Measurements from ENCODE around the gene RIMKLA.

Gene RIMKLA

DNA sequence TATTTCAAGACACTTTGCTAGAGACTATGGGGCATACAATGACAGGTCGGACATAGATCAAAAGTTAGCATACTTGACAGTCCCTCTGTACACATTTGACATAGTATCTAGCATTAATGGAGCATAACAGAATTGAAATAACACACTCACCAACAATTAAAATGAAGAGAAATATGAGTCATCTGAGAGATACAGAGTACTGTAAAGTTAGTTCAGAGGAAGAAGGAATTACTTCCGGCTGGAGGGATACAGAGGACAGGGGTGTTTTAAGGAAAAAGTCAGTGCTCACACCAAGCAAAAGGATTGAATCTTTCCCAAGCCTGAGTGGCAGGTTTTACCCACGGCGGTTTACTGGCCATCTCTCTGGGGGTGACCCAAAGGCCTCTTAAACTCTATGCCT lies 72.8 kb downstream of the RIMKLA start:
- no peak for TF ChIP-seq TCF12 (IDR thresholded peaks at IDR 0.05; ENCODE audit: low read depth)
- TF ChIP-seq, protein P1, sequence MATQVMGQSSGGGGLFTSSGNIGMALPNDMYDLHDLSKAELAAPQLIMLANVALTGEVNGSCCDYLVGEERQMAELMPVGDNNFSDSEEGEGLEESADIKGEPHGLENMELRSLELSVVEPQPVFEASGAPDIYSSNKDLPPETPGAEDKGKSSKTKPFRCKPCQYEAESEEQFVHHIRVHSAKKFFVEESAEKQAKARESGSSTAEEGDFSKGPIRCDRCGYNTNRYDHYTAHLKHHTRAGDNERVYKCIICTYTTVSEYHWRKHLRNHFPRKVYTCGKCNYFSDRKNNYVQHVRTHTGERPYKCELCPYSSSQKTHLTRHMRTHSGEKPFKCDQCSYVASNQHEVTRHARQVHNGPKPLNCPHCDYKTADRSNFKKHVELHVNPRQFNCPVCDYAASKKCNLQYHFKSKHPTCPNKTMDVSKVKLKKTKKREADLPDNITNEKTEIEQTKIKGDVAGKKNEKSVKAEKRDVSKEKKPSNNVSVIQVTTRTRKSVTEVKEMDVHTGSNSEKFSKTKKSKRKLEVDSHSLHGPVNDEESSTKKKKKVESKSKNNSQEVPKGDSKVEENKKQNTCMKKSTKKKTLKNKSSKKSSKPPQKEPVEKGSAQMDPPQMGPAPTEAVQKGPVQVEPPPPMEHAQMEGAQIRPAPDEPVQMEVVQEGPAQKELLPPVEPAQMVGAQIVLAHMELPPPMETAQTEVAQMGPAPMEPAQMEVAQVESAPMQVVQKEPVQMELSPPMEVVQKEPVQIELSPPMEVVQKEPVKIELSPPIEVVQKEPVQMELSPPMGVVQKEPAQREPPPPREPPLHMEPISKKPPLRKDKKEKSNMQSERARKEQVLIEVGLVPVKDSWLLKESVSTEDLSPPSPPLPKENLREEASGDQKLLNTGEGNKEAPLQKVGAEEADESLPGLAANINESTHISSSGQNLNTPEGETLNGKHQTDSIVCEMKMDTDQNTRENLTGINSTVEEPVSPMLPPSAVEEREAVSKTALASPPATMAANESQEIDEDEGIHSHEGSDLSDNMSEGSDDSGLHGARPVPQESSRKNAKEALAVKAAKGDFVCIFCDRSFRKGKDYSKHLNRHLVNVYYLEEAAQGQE (IDR thresholded peaks at IDR 0.05; ENCODE audit: low read depth): no peak
- no peak for TF ChIP-seq EP300 (IDR thresholded peaks at IDR 0.05; ENCODE audit: borderline replicate concordance)
- no peak for TF ChIP-seq YY1 (IDR thresholded peaks at IDR 0.05; ENCODE audit: low read depth)
- no peak for TF ChIP-seq EGR1 (IDR thresholded peaks at IDR 0.05)
- no peak for TF ChIP-seq TEAD4 (IDR thresholded peaks at IDR 0.05)
- TF ChIP-seq RAD21 (IDR thresholded peaks at IDR 0.05; ENCODE audit: low read depth): no peak
- TF ChIP-seq CEBPB (IDR thresholded peaks at IDR 0.05): no peak
- TF ChIP-seq CREB1 (IDR thresholded peaks at IDR 0.05; ENCODE audit: low read depth): no peak

DNA sequence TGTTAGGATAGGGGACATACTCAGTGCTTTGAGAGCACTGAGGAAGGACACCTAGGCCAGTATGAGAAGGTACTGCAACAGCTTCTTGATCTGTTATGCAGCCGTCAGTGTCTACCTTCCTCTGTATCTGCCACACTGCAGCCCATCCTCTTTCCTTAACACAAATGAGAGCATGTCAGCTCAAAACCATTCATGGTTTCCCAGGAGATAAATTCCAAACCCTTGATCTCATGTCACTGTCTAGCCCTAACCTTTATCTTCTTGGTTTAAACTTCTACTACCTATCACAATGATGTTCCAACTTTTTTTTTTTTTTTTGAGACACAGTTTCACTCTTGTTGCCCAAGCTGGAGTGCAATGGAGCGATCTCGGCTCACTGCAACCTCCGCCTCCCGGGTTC lies 73.8 kb downstream of the RIMKLA start:
- TF ChIP-seq FOXM1 (IDR thresholded peaks at IDR 0.05; ENCODE audit: borderline replicate concordance, low read depth) (no peak), ZBTB7A (IDR thresholded peaks at IDR 0.05; ENCODE audit: low read depth) (no peak), EP300 (IDR thresholded peaks at IDR 0.05; ENCODE audit: borderline replicate concordance) (no peak), NFIC (IDR thresholded peaks at IDR 0.05) (no peak), RAD21 (IDR thresholded peaks at IDR 0.05; ENCODE audit: low read depth) (no peak)
- TF ChIP-seq, protein P2, sequence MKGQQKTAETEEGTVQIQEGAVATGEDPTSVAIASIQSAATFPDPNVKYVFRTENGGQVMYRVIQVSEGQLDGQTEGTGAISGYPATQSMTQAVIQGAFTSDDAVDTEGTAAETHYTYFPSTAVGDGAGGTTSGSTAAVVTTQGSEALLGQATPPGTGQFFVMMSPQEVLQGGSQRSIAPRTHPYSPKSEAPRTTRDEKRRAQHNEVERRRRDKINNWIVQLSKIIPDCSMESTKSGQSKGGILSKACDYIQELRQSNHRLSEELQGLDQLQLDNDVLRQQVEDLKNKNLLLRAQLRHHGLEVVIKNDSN (IDR thresholded peaks at IDR 0.05): no peak

DNA sequence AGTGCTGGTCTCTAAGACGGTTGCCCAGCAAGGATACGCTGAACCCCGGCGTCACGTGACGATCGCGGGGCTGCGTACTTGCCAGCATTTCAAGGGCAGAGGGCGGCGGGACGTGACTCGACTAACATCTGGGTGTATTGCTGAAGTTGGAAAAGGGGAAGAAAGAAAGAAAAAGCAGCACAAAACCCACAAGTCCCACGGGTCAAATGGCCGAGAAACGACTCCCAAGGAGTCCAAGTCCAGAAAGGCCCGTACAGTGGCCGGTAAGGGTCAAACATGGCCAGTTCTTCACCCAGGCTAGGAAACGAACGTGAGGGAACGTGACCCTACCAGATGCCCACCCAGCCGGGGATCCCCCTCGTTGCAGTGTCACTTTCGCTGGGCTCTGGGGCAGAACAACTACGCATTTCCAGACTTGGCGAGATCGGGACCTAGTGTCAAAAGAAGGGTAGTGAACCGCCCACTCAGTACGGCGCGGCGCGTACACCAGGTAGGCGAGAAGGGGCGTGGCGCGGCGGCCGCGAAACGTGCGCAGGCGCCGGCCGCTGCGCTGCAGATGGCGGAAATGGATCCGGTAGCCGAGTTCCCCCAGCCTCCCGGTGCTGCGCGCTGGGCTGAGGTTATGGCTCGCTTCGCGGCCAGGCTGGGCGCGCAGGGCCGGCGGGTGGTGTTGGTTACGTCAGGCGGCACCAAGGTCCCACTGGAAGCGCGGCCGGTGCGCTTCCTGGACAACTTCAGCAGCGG lies 75.6 kb downstream of the RIMKLA start, which contains the start of the genes PPCS and ZMYND12:
Gene PPCS (plus strand): TSS at position 534 of the 744 bp plus-strand sequence. CDS start 23 bp downstream, at position 557.
Gene ZMYND12 (minus strand): TSS at position 13 of the 744 bp plus-strand sequence. CDS start 25 bp downstream, outside the sequence.
- TF ChIP-seq CREB1 (IDR thresholded peaks at IDR 0.05; ENCODE audit: low read depth): no peak
- no peak for TF ChIP-seq EP300 (IDR thresholded peaks at IDR 0.05; ENCODE audit: borderline replicate concordance)
- peak; percentile 27; the same call in 1 of the 2 replicates for TF ChIP-seq ZBTB7A (IDR thresholded peaks at IDR 0.05; ENCODE audit: low read depth)
- TF ChIP-seq TAF1 (IDR thresholded peaks at IDR 0.05; ENCODE audit: low read depth): peak; percentile 92
- TF ChIP-seq, protein P2 (IDR thresholded peaks at IDR 0.05): peak; percentile 97
- TF ChIP-seq RAD21 (IDR thresholded peaks at IDR 0.05; ENCODE audit: low read depth): no peak
- TF ChIP-seq EGR1 (IDR thresholded peaks at IDR 0.05): peak; percentile 91
- TF ChIP-seq TCF12 (IDR thresholded peaks at IDR 0.05; ENCODE audit: low read depth): peak; percentile 60; the same call in 1 of the 2 replicates
- TF ChIP-seq, protein P3, sequence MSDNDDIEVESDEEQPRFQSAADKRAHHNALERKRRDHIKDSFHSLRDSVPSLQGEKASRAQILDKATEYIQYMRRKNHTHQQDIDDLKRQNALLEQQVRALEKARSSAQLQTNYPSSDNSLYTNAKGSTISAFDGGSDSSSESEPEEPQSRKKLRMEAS (IDR thresholded peaks at IDR 0.05): peak; percentile 68
- TF ChIP-seq FOXM1 (IDR thresholded peaks at IDR 0.05; ENCODE audit: borderline replicate concordance, low read depth): no peak
- no peak for TF ChIP-seq CEBPB (IDR thresholded peaks at IDR 0.05)
- TF ChIP-seq NFIC (IDR thresholded peaks at IDR 0.05): no peak
- no peak; the same call in 1 of the 2 replicates for TF ChIP-seq TEAD4 (IDR thresholded peaks at IDR 0.05)
- TF ChIP-seq YY1 (IDR thresholded peaks at IDR 0.05; ENCODE audit: low read depth): peak; percentile 84
- TF ChIP-seq, protein P1 (IDR thresholded peaks at IDR 0.05; ENCODE audit: low read depth): no peak

DNA sequence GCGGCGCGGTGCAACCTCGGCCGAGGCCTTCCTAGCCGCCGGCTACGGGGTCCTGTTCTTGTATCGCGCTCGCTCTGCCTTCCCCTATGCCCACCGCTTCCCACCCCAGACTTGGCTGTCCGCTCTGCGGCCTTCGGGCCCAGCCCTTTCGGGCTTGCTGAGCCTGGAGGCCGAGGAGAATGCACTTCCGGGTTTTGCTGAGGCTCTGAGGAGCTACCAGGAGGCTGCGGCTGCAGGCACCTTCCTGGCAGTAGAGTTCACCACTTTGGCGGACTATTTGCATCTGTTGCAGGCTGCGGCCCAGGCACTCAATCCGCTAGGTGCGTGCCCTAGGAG lies 76.1 kb downstream of the RIMKLA start:
- TF ChIP-seq TAF1 (IDR thresholded peaks at IDR 0.05; ENCODE audit: low read depth): peak; percentile 23; the same call in 1 of the 2 replicates
- 0 out of 2 replicates have a peak, but pooled peaks have one; percentile 3 for TF ChIP-seq TCF12 (IDR thresholded peaks at IDR 0.05; ENCODE audit: low read depth)
- TF ChIP-seq, protein P2 (IDR thresholded peaks at IDR 0.05): no peak

DNA sequence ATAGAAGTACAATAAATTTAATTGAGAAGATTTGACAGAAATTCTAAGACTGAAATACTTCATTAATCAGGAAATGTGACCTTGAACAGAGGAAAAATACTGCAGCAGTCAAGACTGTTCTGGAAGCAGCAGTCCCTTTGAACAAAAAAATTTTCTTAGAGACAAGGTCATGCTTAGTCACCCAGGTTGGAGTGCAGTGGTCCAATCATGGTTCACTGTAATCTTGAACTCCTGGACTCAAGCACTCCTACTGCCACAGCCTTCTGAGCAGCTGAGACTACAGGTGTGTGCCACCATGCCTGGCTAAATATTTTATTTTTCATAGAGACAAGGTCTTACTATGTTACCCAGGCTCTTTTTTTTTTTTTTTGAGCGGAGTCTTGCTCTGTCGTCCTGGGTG lies 80.6 kb downstream of the RIMKLA start:
- TF ChIP-seq, protein P2 (IDR thresholded peaks at IDR 0.05): no peak
- TF ChIP-seq FOXM1 (IDR thresholded peaks at IDR 0.05; ENCODE audit: borderline replicate concordance, low read depth) (no peak), NFIC (IDR thresholded peaks at IDR 0.05) (no peak), RAD21 (IDR thresholded peaks at IDR 0.05; ENCODE audit: low read depth) (no peak), YY1 (IDR thresholded peaks at IDR 0.05; ENCODE audit: low read depth) (no peak), TCF12 (IDR thresholded peaks at IDR 0.05; ENCODE audit: low read depth) (no peak), EP300 (IDR thresholded peaks at IDR 0.05; ENCODE audit: borderline replicate concordance) (no peak), ZBTB7A (IDR thresholded peaks at IDR 0.05; ENCODE audit: low read depth) (no peak), TAF1 (IDR thresholded peaks at IDR 0.05; ENCODE audit: low read depth) (no peak), EGR1 (IDR thresholded peaks at IDR 0.05) (no peak), TEAD4 (IDR thresholded peaks at IDR 0.05) (no peak), CEBPB (IDR thresholded peaks at IDR 0.05) (no peak), CREB1 (IDR thresholded peaks at IDR 0.05; ENCODE audit: low read depth) (no peak)
- TF ChIP-seq, protein P1 (IDR thresholded peaks at IDR 0.05; ENCODE audit: low read depth): no peak
- TF ChIP-seq, protein P3 (IDR thresholded peaks at IDR 0.05): no peak

All from Ishikawa (cell line).